GM21737 (cell line): Measurements from ENCODE around the gene GABRR3.

ENCODE experiments used
- ATAC-seq: cut with Tn5 transposase; IDR thresholded peaks from one replicate; pipeline ENCODE4 v1.9.1; 2021; ENCODE audit warnings: mild to moderate bottlenecking, moderate library complexity; ENCODE audit not compliant: unreplicated experiment

GABRR3 gene

GRCh38 chr3:98035208-98035607 is at the start of gene GABRR3:
TSS of gene GABRR3 (minus strand) at chr3:98035315. CDS start at chr3:98034987, 328 bp downstream.
- no peak for ATAC-seq

- ATAC-seq = no peak
These were observed 38.4 kb upstream of the GABRR3 start for GRCh38 chr3:98073486-98073885.

GRCh38 chr3:98070840-98071239 is 35.7 kb upstream of the GABRR3 start:
- no peak for ATAC-seq

- no peak for ATAC-seq
These were observed 33.7 kb upstream of the GABRR3 start for GRCh38 chr3:98068824-98069223.

- no peak for ATAC-seq
These were observed 23.3 kb upstream of the GABRR3 start for GRCh38 chr3:98058244-98058960.

GRCh38 chr3:98057631-98058030 is 22.5 kb upstream of the GABRR3 start:
- ATAC-seq = no peak

- no peak for ATAC-seq
These were observed 20.9 kb upstream of the GABRR3 start for GRCh38 chr3:98056035-98056434.

- no peak for ATAC-seq
These were observed 14.2 kb upstream of the GABRR3 start for GRCh38 chr3:98049271-98049670.

GRCh38 chr3:98048586-98048985 is 13.5 kb upstream of the GABRR3 start:
- no peak for ATAC-seq

GRCh38 chr3:98041350-98041749 is 6.2 kb upstream of the GABRR3 start:
- ATAC-seq = no peak

GRCh38 chr3:98039322-98040024 is 4.4 kb upstream of the GABRR3 start:
- peak; percentile 99 for ATAC-seq

GRCh38 chr3:98038876-98039275 is 3.8 kb upstream of the GABRR3 start:
- ATAC-seq = no peak

- ATAC-seq = no peak
These were observed 3.2 kb upstream of the GABRR3 start for GRCh38 chr3:98038286-98038685.

- no peak for ATAC-seq
These were observed 629 bp downstream of the GABRR3 start for GRCh38 chr3:98034486-98034885.

GRCh38 chr3:98034036-98034435 is 1.1 kb downstream of the GABRR3 start:
- no peak for ATAC-seq

- no peak for ATAC-seq
These were observed 2.2 kb downstream of the GABRR3 start for GRCh38 chr3:98032904-98033303.

- no peak for ATAC-seq
These were observed 2.9 kb downstream of the GABRR3 start for GRCh38 chr3:98032265-98032664.

- no peak for ATAC-seq
These were observed 6.0 kb downstream of the GABRR3 start for GRCh38 chr3:98029083-98029482.

GRCh38 chr3:98027085-98027446 is 8.0 kb downstream of the GABRR3 start:
- ATAC-seq = no peak

- no peak for ATAC-seq
These were observed 8.6 kb downstream of the GABRR3 start for GRCh38 chr3:98026425-98027084.

GRCh38 chr3:98025392-98025945 is 9.6 kb downstream of the GABRR3 start:
- no peak for ATAC-seq
